HL-60 (cell line): Measurements from ENCODE around the gene LGALSL.

ENCODE experiments used
- DNase-seq, 2 experiments: peaks; one replicate each; pipeline ENCODE4 v3.0.0-alpha.2; 2010 to 2020; ENCODE audit warnings: low read depth in 1 of 2, low spot score in 1 of 2
- H3K27ac ChIP-seq: fragments of 250-450 bp; sonication (Bioruptor Pico); replicated peaks from 2 replicates; pipeline ENCODE4 v1.5.1; 2020; ENCODE audit warnings: mild to moderate bottlenecking, moderate library complexity
- H3K27me3 ChIP-seq: fragments of 250-450 bp; sonication (Bioruptor Pico); 2 replicates; pipeline ENCODE4 v1.5.1; 2021; ENCODE audit warnings: mild to moderate bottlenecking, moderate library complexity; ENCODE audit not compliant: insufficient read depth, poor library complexity, severe bottlenecking
- H3K4me3 ChIP-seq: replicated peaks from 2 replicates; pipeline ENCODE4 v1.5.1; 2011; ENCODE audit warnings: mild to moderate bottlenecking, control low read depth, low read length; ENCODE audit not compliant: insufficient read depth
- GABPA ChIP-seq: IDR thresholded peaks from 2 replicates; pipeline ENCODE4 v1.6.1; 2012; ENCODE audit warnings: low read depth
- POLR2AphosphoS5 ChIP-seq: IDR thresholded peaks from 2 replicates; pipeline ENCODE4 v1.6.1; 2012; ENCODE audit warnings: low read depth
- SPI1 ChIP-seq: IDR thresholded peaks from 2 replicates; pipeline ENCODE4 v1.6.1; 2012; ENCODE audit warnings: low read depth, mild to moderate bottlenecking, borderline replicate concordance
- TF ChIP-seq, protein P1 (sequence below): IDR thresholded peaks from 2 replicates; pipeline ENCODE4 v1.6.1; 2012; ENCODE audit warnings: low read depth; ENCODE audit not compliant: insufficient replicate concordance
- TF ChIP-seq, protein P2 (sequence below): IDR thresholded peaks from one replicate; pipeline ENCODE4 v1.5.1; 2011; ENCODE audit warnings: low read length, control low read depth, inconsistent platforms; ENCODE audit not compliant: insufficient read depth

LGALSL gene

DNA sequence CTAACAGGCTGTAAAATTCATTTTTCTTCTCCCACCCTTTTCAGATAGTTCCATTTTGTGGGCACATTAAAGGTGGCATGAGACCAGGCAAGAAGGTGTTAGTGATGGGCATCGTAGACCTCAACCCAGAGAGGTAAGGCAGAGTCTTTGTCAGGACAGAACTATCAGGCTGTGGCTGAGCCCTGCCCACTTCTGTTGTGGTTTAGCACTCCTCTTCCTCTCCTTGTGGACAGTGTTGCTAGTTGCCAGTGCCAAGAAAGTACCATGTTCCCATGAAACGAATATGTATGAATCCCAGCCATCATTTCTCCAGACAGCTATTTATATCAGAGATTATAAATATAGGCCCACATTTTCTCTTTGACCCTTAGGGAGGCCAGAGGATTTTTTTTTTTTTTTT, 1.6 kb downstream of the LGALSL start:
- no peaks in the 10 kb centered on the region for H3K27me3 ChIP-seq
- DNase-seq, result peak in 1 of 2 experiments; percentile 24
- TF ChIP-seq SPI1 (no peak), GABPA (no peak)
- TF ChIP-seq, protein P1, sequence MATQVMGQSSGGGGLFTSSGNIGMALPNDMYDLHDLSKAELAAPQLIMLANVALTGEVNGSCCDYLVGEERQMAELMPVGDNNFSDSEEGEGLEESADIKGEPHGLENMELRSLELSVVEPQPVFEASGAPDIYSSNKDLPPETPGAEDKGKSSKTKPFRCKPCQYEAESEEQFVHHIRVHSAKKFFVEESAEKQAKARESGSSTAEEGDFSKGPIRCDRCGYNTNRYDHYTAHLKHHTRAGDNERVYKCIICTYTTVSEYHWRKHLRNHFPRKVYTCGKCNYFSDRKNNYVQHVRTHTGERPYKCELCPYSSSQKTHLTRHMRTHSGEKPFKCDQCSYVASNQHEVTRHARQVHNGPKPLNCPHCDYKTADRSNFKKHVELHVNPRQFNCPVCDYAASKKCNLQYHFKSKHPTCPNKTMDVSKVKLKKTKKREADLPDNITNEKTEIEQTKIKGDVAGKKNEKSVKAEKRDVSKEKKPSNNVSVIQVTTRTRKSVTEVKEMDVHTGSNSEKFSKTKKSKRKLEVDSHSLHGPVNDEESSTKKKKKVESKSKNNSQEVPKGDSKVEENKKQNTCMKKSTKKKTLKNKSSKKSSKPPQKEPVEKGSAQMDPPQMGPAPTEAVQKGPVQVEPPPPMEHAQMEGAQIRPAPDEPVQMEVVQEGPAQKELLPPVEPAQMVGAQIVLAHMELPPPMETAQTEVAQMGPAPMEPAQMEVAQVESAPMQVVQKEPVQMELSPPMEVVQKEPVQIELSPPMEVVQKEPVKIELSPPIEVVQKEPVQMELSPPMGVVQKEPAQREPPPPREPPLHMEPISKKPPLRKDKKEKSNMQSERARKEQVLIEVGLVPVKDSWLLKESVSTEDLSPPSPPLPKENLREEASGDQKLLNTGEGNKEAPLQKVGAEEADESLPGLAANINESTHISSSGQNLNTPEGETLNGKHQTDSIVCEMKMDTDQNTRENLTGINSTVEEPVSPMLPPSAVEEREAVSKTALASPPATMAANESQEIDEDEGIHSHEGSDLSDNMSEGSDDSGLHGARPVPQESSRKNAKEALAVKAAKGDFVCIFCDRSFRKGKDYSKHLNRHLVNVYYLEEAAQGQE, result no peak
- TF ChIP-seq, protein P2, sequence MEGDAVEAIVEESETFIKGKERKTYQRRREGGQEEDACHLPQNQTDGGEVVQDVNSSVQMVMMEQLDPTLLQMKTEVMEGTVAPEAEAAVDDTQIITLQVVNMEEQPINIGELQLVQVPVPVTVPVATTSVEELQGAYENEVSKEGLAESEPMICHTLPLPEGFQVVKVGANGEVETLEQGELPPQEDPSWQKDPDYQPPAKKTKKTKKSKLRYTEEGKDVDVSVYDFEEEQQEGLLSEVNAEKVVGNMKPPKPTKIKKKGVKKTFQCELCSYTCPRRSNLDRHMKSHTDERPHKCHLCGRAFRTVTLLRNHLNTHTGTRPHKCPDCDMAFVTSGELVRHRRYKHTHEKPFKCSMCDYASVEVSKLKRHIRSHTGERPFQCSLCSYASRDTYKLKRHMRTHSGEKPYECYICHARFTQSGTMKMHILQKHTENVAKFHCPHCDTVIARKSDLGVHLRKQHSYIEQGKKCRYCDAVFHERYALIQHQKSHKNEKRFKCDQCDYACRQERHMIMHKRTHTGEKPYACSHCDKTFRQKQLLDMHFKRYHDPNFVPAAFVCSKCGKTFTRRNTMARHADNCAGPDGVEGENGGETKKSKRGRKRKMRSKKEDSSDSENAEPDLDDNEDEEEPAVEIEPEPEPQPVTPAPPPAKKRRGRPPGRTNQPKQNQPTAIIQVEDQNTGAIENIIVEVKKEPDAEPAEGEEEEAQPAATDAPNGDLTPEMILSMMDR, result no peak
- no peak overlapping the region for H3K27ac ChIP-seq
- no peak overlapping the region for H3K4me3 ChIP-seq

DNA sequence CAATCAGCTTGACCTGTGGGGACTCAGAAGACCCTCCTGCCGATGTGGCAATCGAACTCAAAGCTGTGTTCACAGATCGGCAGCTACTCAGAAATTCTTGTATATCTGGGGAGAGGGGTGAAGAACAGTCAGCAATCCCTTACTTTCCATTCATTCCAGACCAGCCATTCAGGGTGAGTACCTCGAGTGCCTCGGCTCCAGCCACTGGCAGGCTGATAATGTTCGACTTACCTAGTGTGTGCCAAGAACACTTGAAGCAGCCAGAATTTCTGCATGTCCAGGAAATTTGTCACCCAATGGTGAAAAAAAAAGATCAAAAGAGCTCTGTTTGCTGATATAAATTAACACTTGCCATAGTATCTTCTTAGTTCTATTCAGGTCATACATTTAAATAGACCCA, 2.3 kb downstream of the LGALSL start:
- TF ChIP-seq POLR2AphosphoS5 (no peak), SPI1 (no peak), GABPA (no peak)
- TF ChIP-seq, protein P2, result no peak
- TF ChIP-seq, protein P1, result no peak
- Histone ChIP-seq H3K4me3 (no peak overlapping the region), H3K27ac (no peak overlapping the region), H3K27me3 (no peaks in the 10 kb centered on the region)
- DNase-seq, result no peak

DNA sequence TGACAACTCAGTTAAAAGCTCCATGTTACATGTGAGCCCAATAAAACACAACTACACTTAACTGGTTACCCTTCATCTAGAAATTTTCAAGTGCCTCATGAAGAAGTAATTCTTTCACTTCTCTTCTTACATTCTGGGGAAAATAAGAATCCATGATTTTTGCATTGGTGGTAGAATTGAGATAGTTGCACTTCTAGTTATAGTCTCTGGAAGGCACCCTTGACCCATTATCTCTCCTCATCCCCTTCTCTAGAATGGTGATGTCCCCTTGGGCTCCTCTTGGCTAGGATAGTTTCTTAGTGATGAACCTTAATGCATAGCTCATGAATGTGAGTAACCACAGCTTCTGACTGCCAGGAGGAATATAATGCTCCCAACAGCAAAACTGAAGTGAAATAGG, 3.6 kb downstream of the LGALSL start:
- TF ChIP-seq, protein P2, result no peak
- no peak for TF ChIP-seq GABPA
- TF ChIP-seq POLR2AphosphoS5, result no peak
- TF ChIP-seq, protein P1, result no peak
- TF ChIP-seq SPI1, result no peak

More for the DNA sequence above, 3.6 kb downstream of the LGALSL start:
- Histone ChIP-seq H3K4me3 (no peak overlapping the region), H3K27me3 (no peaks in the 10 kb centered on the region), H3K27ac (no peak overlapping the region)
- DNase-seq, result no peak
